Mesenchymal stem cell (in vitro differentiated cells and primary cell): ENCODE measurements around the gene CHPF.

Source experiments
- DNase-seq: peaks from one replicate; pipeline ENCODE4 v3.0.0-alpha.2; 2013
- H2AFZ ChIP-seq: one replicate; pipeline ENCODE4 v1.6.1; 2013; ENCODE audit warnings: low read depth, mild to moderate bottlenecking, control low read depth, inconsistent platforms, low read length, moderate library complexity
- H2AK5ac ChIP-seq: 2 replicates; pipeline ENCODE4 v1.6.1; 2013; ENCODE audit warnings: low read length, moderate library complexity, mild to moderate bottlenecking, inconsistent platforms; ENCODE audit not compliant: severe bottlenecking
- H2BK120ac ChIP-seq: one replicate; pipeline ENCODE4 v1.6.1; 2013; ENCODE audit warnings: low read depth, mild to moderate bottlenecking, inconsistent platforms, low read length, moderate library complexity
- H2BK12ac ChIP-seq, 2 experiments: one replicate each; pipeline ENCODE4 v1.6.1; 2013; ENCODE audit warnings: inconsistent platforms in 2 of 2, low read length in 2 of 2, mild to moderate bottlenecking in 2 of 2, moderate library complexity in 2 of 2, control low read depth in 1 of 2
- H2BK15ac ChIP-seq: one replicate; pipeline ENCODE4 v1.6.1; 2013; ENCODE audit warnings: mild to moderate bottlenecking, low read depth, inconsistent platforms; ENCODE audit not compliant: poor library complexity, severe bottlenecking
- H2BK5ac ChIP-seq: 2 replicates; pipeline ENCODE4 v1.6.1; 2013; ENCODE audit warnings: low read depth, mild to moderate bottlenecking, low read length, control low read depth, inconsistent platforms; ENCODE audit not compliant: poor library complexity, severe bottlenecking
- H3K14ac ChIP-seq, 2 experiments: one replicate each; pipeline ENCODE4 v1.6.1; 2013; ENCODE audit warnings: inconsistent platforms in 2 of 2, low read length in 2 of 2, control low read depth in 1 of 2, mild to moderate bottlenecking in 1 of 2, moderate library complexity in 1 of 2
- H3K18ac ChIP-seq, 2 experiments: one replicate each; pipeline ENCODE4 v1.6.1; 2013; ENCODE audit warnings: inconsistent platforms in 2 of 2, low read length in 2 of 2, control low read depth in 1 of 2, low read depth in 1 of 2, mild to moderate bottlenecking in 1 of 2
- H3K23ac ChIP-seq, 2 experiments: one replicate each; pipeline ENCODE4 v1.6.1; 2013; ENCODE audit warnings: inconsistent platforms in 2 of 2, low read length in 2 of 2, mild to moderate bottlenecking in 2 of 2, moderate library complexity in 2 of 2, control low read depth in 1 of 2
- H3K27ac ChIP-seq: 2 replicates; pipeline ENCODE4 v1.5.1; 2013; ENCODE audit warnings: mild to moderate bottlenecking, moderate library complexity, low read length, control low read depth, inconsistent platforms; ENCODE audit not compliant: poor library complexity, severe bottlenecking
- H3K27me3 ChIP-seq, 2 experiments: 2 replicates each; pipeline versions ENCODE4 v1.6.1 to v1.7.0; 2013; ENCODE audit warnings: low read length in 2 of 2, mild to moderate bottlenecking in 2 of 2, moderate library complexity in 2 of 2, control low read depth in 1 of 2, inconsistent platforms in 1 of 2; ENCODE audit not compliant: control insufficient read depth in 1 of 2, insufficient read depth in 1 of 2
- H3K36me3 ChIP-seq, 2 experiments: 2 replicates each; pipeline versions ENCODE4 v1.6.1 to v1.7.0; 2013; ENCODE audit warnings: low read length in 2 of 2, control low read depth in 1 of 2, inconsistent platforms in 1 of 2, low read depth in 1 of 2, mild to moderate bottlenecking in 1 of 2; ENCODE audit not compliant: insufficient read depth in 2 of 2, control insufficient read depth in 1 of 2
- H3K4ac ChIP-seq, 2 experiments: one replicate each; pipeline ENCODE4 v1.6.1; 2013; ENCODE audit warnings: inconsistent platforms in 2 of 2, low read length in 2 of 2, mild to moderate bottlenecking in 2 of 2, moderate library complexity in 2 of 2, control low read depth in 1 of 2, low read depth in 1 of 2
- H3K4me1 ChIP-seq: 2 replicates; pipeline ENCODE4 v1.6.1; 2013; ENCODE audit warnings: low read depth, low read length, control low read depth; ENCODE audit not compliant: control insufficient read depth, insufficient read depth
- H3K4me2 ChIP-seq: 2 replicates; pipeline ENCODE4 v1.6.1; 2013; ENCODE audit warnings: low read length, mild to moderate bottlenecking, inconsistent platforms; ENCODE audit not compliant: poor library complexity, severe bottlenecking
- H3K4me3 ChIP-seq, 2 experiments: 2 replicates each; pipeline versions ENCODE4 v1.5.1 to v1.7.0; 2013; ENCODE audit warnings: low read length in 2 of 2, mild to moderate bottlenecking in 2 of 2, control low read depth in 1 of 2, low read depth in 1 of 2; ENCODE audit not compliant: insufficient read depth in 1 of 2
- H3K79me1 ChIP-seq: replicated peaks from 2 replicates; pipeline ENCODE4 v1.6.1; 2013; ENCODE audit warnings: mild to moderate bottlenecking, control low read depth, low read length, inconsistent platforms; ENCODE audit not compliant: poor library complexity, severe bottlenecking
- H3K9ac ChIP-seq: 2 replicates; pipeline ENCODE4 v1.7.0; 2013; ENCODE audit warnings: mild to moderate bottlenecking, low read length, moderate library complexity
- H3K9me3 ChIP-seq: 2 replicates; pipeline ENCODE4 v1.7.0; 2013; ENCODE audit warnings: mild to moderate bottlenecking, low read length; ENCODE audit not compliant: control insufficient read depth
- H4K8ac ChIP-seq: one replicate; pipeline ENCODE4 v1.6.1; 2013; ENCODE audit warnings: inconsistent platforms, mild to moderate bottlenecking, low read length, moderate library complexity
- H4K91ac ChIP-seq: one replicate; pipeline ENCODE4 v1.6.1; 2013; ENCODE audit warnings: mild to moderate bottlenecking, low read length, inconsistent platforms
- WGBS: methylation state at CpG from one replicate; pipeline ENCODE4 v1.1.7; 2013; ENCODE audit warnings: mixed read lengths; 5-methylcytosine and 5-hydroxymethylcytosine counted together

The CHPF gene

GRCh38 chr2:219499058-219499307 is 44.6 kb downstream of the CHPF start:
- H3K14ac ChIP-seq, result peak overlapping the region in 1 of 2 experiments; percentile 19
- H2BK15ac ChIP-seq, result no peak overlapping the region
- H2AFZ ChIP-seq, result no peak overlapping the region
- H2BK12ac ChIP-seq, result no peak overlapping the region
- no peak for DNase-seq
- no peak overlapping the region for H3K23ac ChIP-seq
- peaks cover 25% of the 10 kb centered on the region for H3K79me1 ChIP-seq
- under 1% methylated on average over 3 of the region's 3 CpGs for WGBS
- no peak overlapping the region for H2AK5ac ChIP-seq
- H3K36me3 ChIP-seq, result peaks cover 24% of the 10 kb centered on the region in 2 experiments
- peaks cover 32% of the 10 kb centered on the region for H3K4me1 ChIP-seq
- H4K91ac ChIP-seq, result peak overlapping the region; percentile 93
- H3K18ac ChIP-seq, result peak overlapping the region in 1 of 2 experiments; percentile 89
- H3K27ac ChIP-seq, result peak overlapping the region; percentile 36
- peak overlapping the region; percentile 75 to 91 for H3K4me3 ChIP-seq
- H3K9me3 ChIP-seq, result no peaks in the 10 kb centered on the region
- peak overlapping the region; percentile 69 for H3K4me2 ChIP-seq
- peaks cover 0 to 36% of the 10 kb centered on the region in 2 experiments for H3K27me3 ChIP-seq
- H2BK5ac ChIP-seq, result no peak overlapping the region
- peak overlapping the region; percentile 91 for H4K8ac ChIP-seq
- peak overlapping the region in 1 of 2 experiments; percentile 56 for H3K4ac ChIP-seq
- no peak overlapping the region for H2BK120ac ChIP-seq
- peak overlapping the region; percentile 96 for H3K9ac ChIP-seq

- peak within 1 kb of the TSS; percentile 59 for H2AFZ ChIP-seq
- peak within 1 kb of the TSS; percentile 24 for H2BK120ac ChIP-seq
- peak within 1 kb of the TSS; percentile 82 for H3K27ac ChIP-seq
- peak within 1 kb of the TSS; percentile 20 to 56 for H3K4ac ChIP-seq
- peak within 1 kb of the TSS; percentile 89 to 93 for H3K18ac ChIP-seq
- H4K91ac ChIP-seq, result peak within 1 kb of the TSS; percentile 93
- peak within 1 kb of the TSS; percentile 7 to 58 for H2BK12ac ChIP-seq
- under 1% methylated on average over 45 of the region's 49 CpGs for WGBS
- DNase-seq, result peak; percentile 99
- peak within 1 kb of the TSS; percentile 75 to 91 for H3K4me3 ChIP-seq
- peaks cover 23% of the 10 kb centered on the region for H3K79me1 ChIP-seq
- peak within 1 kb of the TSS; percentile 86 for H3K4me2 ChIP-seq
- H2AK5ac ChIP-seq, result peak within 1 kb of the TSS; percentile 50
- peak within 1 kb of the TSS; percentile 91 for H4K8ac ChIP-seq
- H2BK15ac ChIP-seq, result peak within 1 kb of the TSS; percentile 63
- H3K4me1 ChIP-seq, result peaks cover 32% of the 10 kb centered on the region
- H3K36me3 ChIP-seq, result peaks cover 19 to 20% of the 10 kb centered on the region in 2 experiments
- peaks cover 0 to 41% of the 10 kb centered on the region in 2 experiments for H3K27me3 ChIP-seq
- H2BK5ac ChIP-seq, result peak within 1 kb of the TSS; percentile 26
- H3K9me3 ChIP-seq, result no peaks in the 10 kb centered on the region
- H3K9ac ChIP-seq, result peak within 1 kb of the TSS; percentile 96
- no peak within 1 kb of the TSS for H3K23ac ChIP-seq
- peak within 1 kb of the TSS; percentile 49 to 93 for H3K14ac ChIP-seq
Measured at GRCh38 chr2:219498280-219499057, 45.1 kb downstream of the CHPF start, which contains the start of gene GMPPA. GMPPA (plus strand) TSS chr2:219498891; CDS start chr2:219499976, 1,085 bp downstream.

- Histone ChIP-seq H2BK12ac (peak overlapping the region; percentile 7 to 31), H3K18ac (peak overlapping the region; percentile 84 to 93), H4K8ac (peak overlapping the region; percentile 88), H3K27me3 (peaks cover 0 to 45% of the 10 kb centered on the region in 2 experiments), H3K4me2 (peak overlapping the region; percentile 86), H3K14ac (peak overlapping the region in 1 of 2 experiments; percentile 93), H2AFZ (peak overlapping the region; percentile 59), H3K9me3 (no peaks in the 10 kb centered on the region), H3K4me1 (peaks cover 32% of the 10 kb centered on the region), H4K91ac (peak overlapping the region; percentile 74), H3K23ac (no peak overlapping the region), H2BK120ac (peak overlapping the region; percentile 24), H3K36me3 (peaks cover 21 to 22% of the 10 kb centered on the region in 2 experiments), H2BK5ac (peak overlapping the region; percentile 26), H2AK5ac (no peak overlapping the region), H3K79me1 (peaks cover 23% of the 10 kb centered on the region), H3K4ac (peak overlapping the region; percentile 20 to 44), H3K27ac (peak overlapping the region; percentile 82), H3K9ac (peak overlapping the region; percentile 96), H3K4me3 (peak overlapping the region; percentile 67 to 91), H2BK15ac (peak overlapping the region; percentile 63)
- peak; percentile 90 for DNase-seq
- 3% methylated on average over 59 of the region's 59 CpGs for WGBS
Measured at GRCh38 chr2:219497495-219498279, 45.9 kb downstream of the CHPF start.
